ENCODE results near the gene CABP5.

GRCh38 chr19:48033604-48034003, 10.3 kb downstream of the CABP5 start:
- no peak for TF ChIP-seq RAD21 (IDR thresholded peaks at IDR 0.05; ENCODE audit: low read depth)
- no peak for TF ChIP-seq EZH2 (IDR thresholded peaks at IDR 0.05)
- no peak for TF ChIP-seq POLR2A (IDR thresholded peaks at IDR 0.05; ENCODE audit: borderline replicate concordance, extremely low read depth, insufficient read depth, insufficient read length)
- TF ChIP-seq POLR2AphosphoS5 (IDR thresholded peaks at IDR 0.05; ENCODE audit: low read depth, low read length), result no peak
- TF ChIP-seq CTCF (IDR thresholded peaks at IDR 0.05 in 2 of 3, conservative IDR thresholded peaks at IDR 0.05 in 1 of 3; ENCODE audit: borderline replicate concordance in 1 of 3, insufficient read depth in 1 of 3, low read depth in 2 of 3, low read length in 2 of 3), result no peak
- no peak for TF ChIP-seq CEBPB (IDR thresholded peaks at IDR 0.05; ENCODE audit: low read depth)
